Mesenchymal stem cell (in vitro differentiated cells and primary cell): ENCODE data around the gene SRXN1.

ENCODE experiments used
- DNase-seq: peaks from one replicate; pipeline ENCODE4 v3.0.0-alpha.2; 2013
- H2AFZ ChIP-seq: one replicate; pipeline ENCODE4 v1.6.1; 2013; ENCODE audit warnings: low read depth, mild to moderate bottlenecking, control low read depth, inconsistent platforms, low read length, moderate library complexity
- H2AK5ac ChIP-seq: 2 replicates; pipeline ENCODE4 v1.6.1; 2013; ENCODE audit warnings: low read length, moderate library complexity, mild to moderate bottlenecking, inconsistent platforms; ENCODE audit not compliant: severe bottlenecking
- H2BK120ac ChIP-seq: one replicate; pipeline ENCODE4 v1.6.1; 2013; ENCODE audit warnings: low read depth, mild to moderate bottlenecking, inconsistent platforms, low read length, moderate library complexity
- H2BK12ac ChIP-seq, 2 experiments: one replicate each; pipeline ENCODE4 v1.6.1; 2013; ENCODE audit warnings: inconsistent platforms in 2 of 2, low read length in 2 of 2, mild to moderate bottlenecking in 2 of 2, moderate library complexity in 2 of 2, control low read depth in 1 of 2
- H2BK15ac ChIP-seq: one replicate; pipeline ENCODE4 v1.6.1; 2013; ENCODE audit warnings: mild to moderate bottlenecking, low read depth, inconsistent platforms; ENCODE audit not compliant: poor library complexity, severe bottlenecking
- H2BK5ac ChIP-seq: 2 replicates; pipeline ENCODE4 v1.6.1; 2013; ENCODE audit warnings: low read depth, mild to moderate bottlenecking, low read length, control low read depth, inconsistent platforms; ENCODE audit not compliant: poor library complexity, severe bottlenecking
- H3K14ac ChIP-seq, 2 experiments: one replicate each; pipeline ENCODE4 v1.6.1; 2013; ENCODE audit warnings: inconsistent platforms in 2 of 2, low read length in 2 of 2, control low read depth in 1 of 2, mild to moderate bottlenecking in 1 of 2, moderate library complexity in 1 of 2
- H3K18ac ChIP-seq, 2 experiments: one replicate each; pipeline ENCODE4 v1.6.1; 2013; ENCODE audit warnings: inconsistent platforms in 2 of 2, low read length in 2 of 2, control low read depth in 1 of 2, low read depth in 1 of 2, mild to moderate bottlenecking in 1 of 2
- H3K23ac ChIP-seq, 2 experiments: one replicate each; pipeline ENCODE4 v1.6.1; 2013; ENCODE audit warnings: inconsistent platforms in 2 of 2, low read length in 2 of 2, mild to moderate bottlenecking in 2 of 2, moderate library complexity in 2 of 2, control low read depth in 1 of 2
- H3K27ac ChIP-seq: 2 replicates; pipeline ENCODE4 v1.5.1; 2013; ENCODE audit warnings: mild to moderate bottlenecking, moderate library complexity, low read length, control low read depth, inconsistent platforms; ENCODE audit not compliant: poor library complexity, severe bottlenecking
- H3K27me3 ChIP-seq, 2 experiments: 2 replicates each; pipeline versions ENCODE4 v1.6.1 to v1.7.0; 2013; ENCODE audit warnings: low read length in 2 of 2, mild to moderate bottlenecking in 2 of 2, moderate library complexity in 2 of 2, control low read depth in 1 of 2, inconsistent platforms in 1 of 2; ENCODE audit not compliant: control insufficient read depth in 1 of 2, insufficient read depth in 1 of 2
- H3K36me3 ChIP-seq, 2 experiments: 2 replicates each; pipeline versions ENCODE4 v1.6.1 to v1.7.0; 2013; ENCODE audit warnings: low read length in 2 of 2, control low read depth in 1 of 2, inconsistent platforms in 1 of 2, low read depth in 1 of 2, mild to moderate bottlenecking in 1 of 2; ENCODE audit not compliant: insufficient read depth in 2 of 2, control insufficient read depth in 1 of 2
- H3K4ac ChIP-seq, 2 experiments: one replicate each; pipeline ENCODE4 v1.6.1; 2013; ENCODE audit warnings: inconsistent platforms in 2 of 2, low read length in 2 of 2, mild to moderate bottlenecking in 2 of 2, moderate library complexity in 2 of 2, control low read depth in 1 of 2, low read depth in 1 of 2
- H3K4me1 ChIP-seq: 2 replicates; pipeline ENCODE4 v1.6.1; 2013; ENCODE audit warnings: low read depth, low read length, control low read depth; ENCODE audit not compliant: control insufficient read depth, insufficient read depth
- H3K4me2 ChIP-seq: 2 replicates; pipeline ENCODE4 v1.6.1; 2013; ENCODE audit warnings: low read length, mild to moderate bottlenecking, inconsistent platforms; ENCODE audit not compliant: poor library complexity, severe bottlenecking
- H3K4me3 ChIP-seq, 2 experiments: 2 replicates each; pipeline versions ENCODE4 v1.5.1 to v1.7.0; 2013; ENCODE audit warnings: low read length in 2 of 2, mild to moderate bottlenecking in 2 of 2, control low read depth in 1 of 2, low read depth in 1 of 2; ENCODE audit not compliant: insufficient read depth in 1 of 2
- H3K79me1 ChIP-seq: replicated peaks from 2 replicates; pipeline ENCODE4 v1.6.1; 2013; ENCODE audit warnings: mild to moderate bottlenecking, control low read depth, low read length, inconsistent platforms; ENCODE audit not compliant: poor library complexity, severe bottlenecking
- H3K9ac ChIP-seq: 2 replicates; pipeline ENCODE4 v1.7.0; 2013; ENCODE audit warnings: mild to moderate bottlenecking, low read length, moderate library complexity
- H3K9me3 ChIP-seq: 2 replicates; pipeline ENCODE4 v1.7.0; 2013; ENCODE audit warnings: mild to moderate bottlenecking, low read length; ENCODE audit not compliant: control insufficient read depth
- H4K8ac ChIP-seq: one replicate; pipeline ENCODE4 v1.6.1; 2013; ENCODE audit warnings: inconsistent platforms, mild to moderate bottlenecking, low read length, moderate library complexity
- H4K91ac ChIP-seq: one replicate; pipeline ENCODE4 v1.6.1; 2013; ENCODE audit warnings: mild to moderate bottlenecking, low read length, inconsistent platforms
- WGBS: methylation state at CpG from one replicate; pipeline ENCODE4 v1.1.7; 2013; ENCODE audit warnings: mixed read lengths; 5-methylcytosine and 5-hydroxymethylcytosine counted together

The SRXN1 gene

DNA sequence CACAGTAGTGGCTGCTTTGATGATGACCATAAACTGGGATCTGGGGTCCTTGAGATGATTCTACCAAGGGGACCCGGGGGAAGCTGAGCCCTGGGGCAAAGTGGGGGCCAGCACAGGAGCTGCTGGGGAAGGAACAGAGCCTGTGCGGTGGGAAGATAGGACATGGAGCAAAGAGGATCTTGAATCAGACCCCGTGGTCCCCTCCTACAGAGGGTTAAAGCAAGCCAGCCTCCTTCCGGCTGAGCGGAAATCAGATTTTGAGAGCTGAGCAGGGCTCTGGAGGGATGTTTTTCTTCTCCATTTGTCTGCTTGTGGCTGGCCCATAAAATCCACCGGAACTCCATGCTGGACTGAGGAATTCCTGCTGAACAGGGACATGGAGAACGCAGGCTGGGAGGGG is 32.8 kb downstream of the SRXN1 start:
- Histone ChIP-seq H2BK12ac (no peak overlapping the region), H3K4ac (no peak overlapping the region), H2AK5ac (no peak overlapping the region), H3K27me3 (peaks cover 45 to 50% of the 10 kb centered on the region in 2 experiments), H3K9me3 (peaks cover 23% of the 10 kb centered on the region), H3K18ac (no peak overlapping the region), H2BK5ac (no peak overlapping the region), H3K4me3 (no peak overlapping the region), H3K27ac (no peak overlapping the region), H2AFZ (no peak overlapping the region), H3K4me2 (no peak overlapping the region), H3K79me1 (no peaks in the 10 kb centered on the region), H4K8ac (no peak overlapping the region), H4K91ac (no peak overlapping the region), H2BK120ac (no peak overlapping the region), H2BK15ac (no peak overlapping the region), H3K14ac (no peak overlapping the region), H3K23ac (no peak overlapping the region), H3K9ac (no peak overlapping the region), H3K4me1 (no peaks in the 10 kb centered on the region), H3K36me3 (no peaks in the 10 kb centered on the region)
- WGBS = 40% methylated on average over 7 of the region's 7 CpGs
- DNase-seq = no peak

DNA sequence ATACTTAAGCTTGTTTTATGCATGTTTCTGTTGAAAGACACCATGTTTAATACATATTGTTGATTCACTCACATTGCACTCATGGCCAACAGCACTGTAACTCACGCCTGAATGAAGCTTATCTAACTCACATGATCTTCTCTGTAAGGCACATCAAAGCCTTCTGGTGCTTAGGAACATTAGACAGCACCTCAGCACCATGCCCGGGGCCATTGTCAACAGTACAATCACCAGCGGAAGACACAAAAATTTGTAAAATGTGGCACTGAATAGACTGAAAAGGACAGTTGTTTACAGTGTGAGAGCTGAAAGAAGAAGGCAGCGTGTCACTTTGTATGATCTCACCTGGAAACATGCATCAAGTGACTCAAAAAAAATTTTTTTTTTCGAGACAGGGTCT is 34.0 kb downstream of the SRXN1 start:
- Histone ChIP-seq H2BK15ac (no peak overlapping the region), H3K4me2 (no peak overlapping the region), H4K91ac (no peak overlapping the region), H3K9ac (no peak overlapping the region), H3K27me3 (peaks cover 40 to 51% of the 10 kb centered on the region in 2 experiments), H2AK5ac (no peak overlapping the region), H2BK5ac (no peak overlapping the region), H3K4me3 (no peak overlapping the region), H3K14ac (no peak overlapping the region), H3K4ac (no peak overlapping the region), H3K79me1 (no peaks in the 10 kb centered on the region), H4K8ac (no peak overlapping the region), H3K9me3 (peaks cover 20% of the 10 kb centered on the region), H2BK12ac (no peak overlapping the region), H3K36me3 (no peaks in the 10 kb centered on the region), H2BK120ac (no peak overlapping the region), H3K18ac (no peak overlapping the region), H3K4me1 (no peaks in the 10 kb centered on the region), H3K23ac (no peak overlapping the region), H2AFZ (no peak overlapping the region), H3K27ac (no peak overlapping the region)
- DNase-seq = no peak
- 70% methylated on average over 5 of the region's 5 CpGs for WGBS

DNA sequence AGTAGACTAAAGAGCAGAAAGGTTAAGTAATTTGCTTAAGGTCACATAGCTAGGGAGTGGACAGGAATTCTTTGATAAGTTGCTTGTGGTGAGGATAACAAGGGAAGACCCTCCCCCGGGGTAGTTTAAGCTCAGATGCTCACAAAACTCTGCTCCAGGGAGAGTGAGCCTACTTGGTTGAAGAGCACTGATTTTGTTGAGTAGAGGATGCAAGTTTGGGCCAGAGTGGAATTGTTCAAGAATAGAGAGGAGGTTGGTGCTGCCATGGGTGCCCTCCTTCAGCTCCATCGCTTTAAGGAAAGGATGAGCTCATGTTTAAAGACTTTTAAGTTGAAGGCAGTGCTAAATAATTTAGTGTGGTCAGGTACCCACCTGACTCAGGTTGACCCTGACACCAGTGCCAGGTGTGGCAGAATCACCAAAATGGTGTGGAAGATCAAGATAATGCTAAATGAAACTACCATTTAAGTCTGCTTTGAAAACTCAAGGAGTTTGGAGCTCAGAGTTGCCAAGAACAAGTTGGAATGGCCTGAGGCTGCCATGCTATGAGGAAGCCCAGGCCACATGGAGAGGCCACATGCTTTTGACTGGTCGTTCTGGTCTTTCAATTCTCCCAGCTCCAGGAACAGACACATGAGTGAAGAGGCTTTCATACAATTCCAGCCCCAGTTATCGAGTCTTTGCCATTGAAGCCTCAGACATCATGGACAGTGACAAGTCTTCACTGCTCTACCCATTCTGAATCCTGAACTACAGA is 34.9 kb downstream of the SRXN1 start:
- no peak overlapping the region for H3K23ac ChIP-seq

DNA sequence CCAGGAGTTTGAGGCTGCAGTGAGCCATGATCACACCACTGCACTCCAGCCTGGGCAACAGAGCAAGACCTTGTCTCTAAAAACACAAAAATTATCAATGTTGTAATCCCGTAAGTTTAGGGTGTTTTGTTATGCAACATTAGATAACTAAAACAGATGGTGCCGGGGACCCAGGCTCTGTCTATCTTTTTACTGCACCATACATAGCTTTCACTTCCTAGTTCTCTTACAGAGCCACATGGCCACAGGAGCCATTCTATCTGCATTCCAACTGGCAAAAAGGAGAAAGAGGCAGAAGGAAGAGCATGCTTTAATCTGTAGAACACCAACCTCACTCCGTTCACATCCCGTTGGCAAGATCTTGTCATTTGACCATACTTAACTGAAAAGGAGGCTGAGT is 37.5 kb downstream of the SRXN1 start:
- H3K79me1 ChIP-seq = no peaks in the 10 kb centered on the region
- H3K4me2 ChIP-seq = no peak overlapping the region
- no peak overlapping the region for H4K91ac ChIP-seq
- no peak overlapping the region for H3K18ac ChIP-seq
- no peak overlapping the region for H2BK15ac ChIP-seq
- peaks cover 20% of the 10 kb centered on the region for H3K9me3 ChIP-seq
- no peak overlapping the region for H2AFZ ChIP-seq
- no peak overlapping the region for H2AK5ac ChIP-seq
- DNase-seq = no peak
- H2BK12ac ChIP-seq = no peak overlapping the region
- no peak overlapping the region for H3K9ac ChIP-seq
- H2BK120ac ChIP-seq = no peak overlapping the region
- H3K4me3 ChIP-seq = no peak overlapping the region
- no peak overlapping the region for H4K8ac ChIP-seq
- H2BK5ac ChIP-seq = no peak overlapping the region
- H3K27ac ChIP-seq = no peak overlapping the region
- H3K14ac ChIP-seq = no peak overlapping the region
- WGBS = 100% methylated on average over 2 of the region's 4 CpGs
- H3K4ac ChIP-seq = no peak overlapping the region
- no peaks in the 10 kb centered on the region for H3K36me3 ChIP-seq
- peaks cover 4% of the 10 kb centered on the region for H3K4me1 ChIP-seq
- no peak overlapping the region for H3K23ac ChIP-seq
- H3K27me3 ChIP-seq = peaks cover 53 to 59% of the 10 kb centered on the region in 2 experiments

More for the DNA sequence above, 34.9 kb downstream of the SRXN1 start:
- Histone ChIP-seq H3K27me3 (peaks cover 42 to 52% of the 10 kb centered on the region in 2 experiments), H2BK15ac (no peak overlapping the region), H3K9ac (no peak overlapping the region), H3K9me3 (peaks cover 20% of the 10 kb centered on the region), H3K4ac (no peak overlapping the region), H3K79me1 (no peaks in the 10 kb centered on the region), H3K4me2 (no peak overlapping the region), H2BK12ac (no peak overlapping the region), H3K18ac (no peak overlapping the region), H3K27ac (no peak overlapping the region), H4K91ac (no peak overlapping the region), H3K36me3 (no peaks in the 10 kb centered on the region), H3K4me1 (no peaks in the 10 kb centered on the region), H4K8ac (no peak overlapping the region), H3K4me3 (no peak overlapping the region), H3K14ac (no peak overlapping the region), H2AK5ac (no peak overlapping the region), H2AFZ (no peak overlapping the region), H2BK120ac (no peak overlapping the region), H2BK5ac (no peak overlapping the region)
- DNase-seq = no peak
- whole genome bisulfite sequencing = 77% methylated on average over 4 of the region's 4 CpGs
